ENCODE results near the gene TOMT. TPM values are rescaled to one million over a fixed set of nuclear protein-coding genes. Genes with fewer than 3 reads are reported as not detected.
"Not testable (repeated sequence)": the region's sequence is repeated elsewhere in the genome, so short reads cannot be mapped to it uniquely, and the experiment has no call there.

Gene TOMT
- total RNA-seq, 1 experiment from 2014 or later: 0.26 TPM

GRCh38 chr11:72123117-72123653 lies 17.5 kb downstream of the TOMT start:
- no peaks in the 10 kb centered on the region for H3K9me2 ChIP-seq (replicated peaks; ENCODE audit: insufficient read depth, low read length)

GRCh38 chr11:72124046-72124445 lies 18.3 kb downstream of the TOMT start:
- H3K4me1 ChIP-seq (ENCODE audit: low read length): no peaks in the 10 kb centered on the region
- H4K20me1 ChIP-seq (ENCODE audit: insufficient read depth, low read depth, low read length): no peaks in the 10 kb centered on the region
- no peak overlapping the region for H2AFZ ChIP-seq (ENCODE audit: low read length)
- DNase-seq: no peak
- H3K9me2 ChIP-seq (replicated peaks; ENCODE audit: insufficient read depth, low read length): no peaks in the 10 kb centered on the region
- H3K4me2 ChIP-seq (ENCODE audit: low read depth, low read length, poor library complexity, severe bottlenecking): no peak overlapping the region
- H3K27ac ChIP-seq (ENCODE audit: low read length): no peak overlapping the region
- no peaks in the 10 kb centered on the region for H3K27me3 ChIP-seq (ENCODE audit: low read length)
- no peak overlapping the region for H3K9ac ChIP-seq (ENCODE audit: low read length)
- no peaks in the 10 kb centered on the region for H3K36me3 ChIP-seq (ENCODE audit: insufficient read depth, low read length)
- no peaks in the 10 kb centered on the region for H3K9me3 ChIP-seq (ENCODE audit: low read length)
- H3K79me2 ChIP-seq (ENCODE audit: low read length): no peaks in the 10 kb centered on the region
- H3K4me3 ChIP-seq (ENCODE audit: low read length): no peak overlapping the region

More at GRCh38 chr11:72123117-72123653, 17.5 kb downstream of the TOMT start:
- H3K4me2 ChIP-seq (ENCODE audit: low read depth, low read length, poor library complexity, severe bottlenecking): no peak overlapping the region
- no peaks in the 10 kb centered on the region for H3K27me3 ChIP-seq (ENCODE audit: low read length)
- H3K9me3 ChIP-seq (ENCODE audit: low read length): no peaks in the 10 kb centered on the region
- H3K79me2 ChIP-seq (ENCODE audit: low read length): no peaks in the 10 kb centered on the region
- no peak overlapping the region for H3K27ac ChIP-seq (ENCODE audit: low read length)
- no peak overlapping the region for H3K9ac ChIP-seq (ENCODE audit: low read length)
- H3K4me3 ChIP-seq (ENCODE audit: low read length): no peak overlapping the region
- no peak overlapping the region for H2AFZ ChIP-seq (ENCODE audit: low read length)
- DNase-seq: no peak
- H3K36me3 ChIP-seq (ENCODE audit: insufficient read depth, low read length): no peaks in the 10 kb centered on the region
- no peaks in the 10 kb centered on the region for H3K4me1 ChIP-seq (ENCODE audit: low read length)
- H4K20me1 ChIP-seq (ENCODE audit: insufficient read depth, low read depth, low read length): no peaks in the 10 kb centered on the region

- Histone ChIP-seq H3K4me3 (ENCODE audit: low read length) (no peak overlapping the region), H3K9me2 (replicated peaks; ENCODE audit: insufficient read depth, low read length) (no peaks in the 10 kb centered on the region), H3K27ac (ENCODE audit: low read length) (no peak overlapping the region), H3K4me1 (ENCODE audit: low read length) (no peaks in the 10 kb centered on the region), H3K9me3 (ENCODE audit: low read length) (no peaks in the 10 kb centered on the region), H3K36me3 (ENCODE audit: insufficient read depth, low read length) (no peaks in the 10 kb centered on the region), H3K4me2 (ENCODE audit: low read depth, low read length, poor library complexity, severe bottlenecking) (no peak overlapping the region), H3K27me3 (ENCODE audit: low read length) (no peaks in the 10 kb centered on the region), H4K20me1 (ENCODE audit: insufficient read depth, low read depth, low read length) (no peaks in the 10 kb centered on the region), H2AFZ (ENCODE audit: low read length) (no peak overlapping the region), H3K9ac (ENCODE audit: low read length) (no peak overlapping the region), H3K79me2 (ENCODE audit: low read length) (no peaks in the 10 kb centered on the region)
- DNase-seq: no peak
Observed at GRCh38 chr11:72125956-72126355, 20.2 kb downstream of the TOMT start.

GRCh38 chr11:72127923-72128322 lies 22.2 kb downstream of the TOMT start:
- DNase-seq: no peak
- Histone ChIP-seq H3K27ac (ENCODE audit: low read length) (no peak overlapping the region), H3K4me1 (ENCODE audit: low read length) (no peaks in the 10 kb centered on the region), H3K4me2 (ENCODE audit: low read depth, low read length, poor library complexity, severe bottlenecking) (no peak overlapping the region), H3K9me2 (replicated peaks; ENCODE audit: insufficient read depth, low read length) (no peaks in the 10 kb centered on the region), H3K36me3 (ENCODE audit: insufficient read depth, low read length) (no peaks in the 10 kb centered on the region), H3K9me3 (ENCODE audit: low read length) (no peaks in the 10 kb centered on the region), H3K27me3 (ENCODE audit: low read length) (no peaks in the 10 kb centered on the region), H3K9ac (ENCODE audit: low read length) (no peak overlapping the region), H3K4me3 (ENCODE audit: low read length) (no peak overlapping the region), H3K79me2 (ENCODE audit: low read length) (no peaks in the 10 kb centered on the region), H2AFZ (ENCODE audit: low read length) (no peak overlapping the region), H4K20me1 (ENCODE audit: insufficient read depth, low read depth, low read length) (no peaks in the 10 kb centered on the region)

GRCh38 chr11:72129381-72129780 lies 23.7 kb downstream of the TOMT start:
- DNase-seq: no peak
- H3K4me3 ChIP-seq (ENCODE audit: low read length): no peak overlapping the region
- H3K9me2 ChIP-seq (replicated peaks; ENCODE audit: insufficient read depth, low read length): no peaks in the 10 kb centered on the region
- H3K79me2 ChIP-seq (ENCODE audit: low read length): no peaks in the 10 kb centered on the region
- no peak overlapping the region for H3K4me2 ChIP-seq (ENCODE audit: low read depth, low read length, poor library complexity, severe bottlenecking)
- no peaks in the 10 kb centered on the region for H3K36me3 ChIP-seq (ENCODE audit: insufficient read depth, low read length)
- H3K9ac ChIP-seq (ENCODE audit: low read length): no peak overlapping the region
- H2AFZ ChIP-seq (ENCODE audit: low read length): no peak overlapping the region
- no peaks in the 10 kb centered on the region for H3K4me1 ChIP-seq (ENCODE audit: low read length)
- H3K27me3 ChIP-seq (ENCODE audit: low read length): no peaks in the 10 kb centered on the region
- H3K27ac ChIP-seq (ENCODE audit: low read length): no peak overlapping the region
- no peaks in the 10 kb centered on the region for H4K20me1 ChIP-seq (ENCODE audit: insufficient read depth, low read depth, low read length)
- no peaks in the 10 kb centered on the region for H3K9me3 ChIP-seq (ENCODE audit: low read length)

- no peaks in the 10 kb centered on the region for H3K27me3 ChIP-seq (ENCODE audit: low read length)
- H3K4me3 ChIP-seq (ENCODE audit: low read length): no peak overlapping the region
- no peak for DNase-seq
- H3K4me2 ChIP-seq (ENCODE audit: low read depth, low read length, poor library complexity, severe bottlenecking): no peak overlapping the region
- no peak overlapping the region for H3K27ac ChIP-seq (ENCODE audit: low read length)
- H2AFZ ChIP-seq (ENCODE audit: low read length): no peak overlapping the region
- no peaks in the 10 kb centered on the region for H3K9me3 ChIP-seq (ENCODE audit: low read length)
- no peaks in the 10 kb centered on the region for H3K9me2 ChIP-seq (replicated peaks; ENCODE audit: insufficient read depth, low read length)
- H3K79me2 ChIP-seq (ENCODE audit: low read length): no peaks in the 10 kb centered on the region
- no peaks in the 10 kb centered on the region for H3K4me1 ChIP-seq (ENCODE audit: low read length)
- no peak overlapping the region for H3K9ac ChIP-seq (ENCODE audit: low read length)
- no peaks in the 10 kb centered on the region for H4K20me1 ChIP-seq (ENCODE audit: insufficient read depth, low read depth, low read length)
- no peaks in the 10 kb centered on the region for H3K36me3 ChIP-seq (ENCODE audit: insufficient read depth, low read length)
Observed at GRCh38 chr11:72132646-72133045, 26.9 kb downstream of the TOMT start.

GRCh38 chr11:72135473-72135872 lies 29.7 kb downstream of the TOMT start, which contains the start of gene FOLR3:
Gene FOLR3 (plus strand): TSS chr11:72135725. CDS start chr11:72135953, 228 bp downstream.
- H3K36me3 ChIP-seq (ENCODE audit: insufficient read depth, low read length); H2AFZ ChIP-seq (ENCODE audit: low read length); H3K4me1 ChIP-seq (ENCODE audit: low read length); H3K4me3 ChIP-seq (ENCODE audit: low read length); H3K4me2 ChIP-seq (ENCODE audit: low read depth, low read length, poor library complexity, severe bottlenecking); H3K9me3 ChIP-seq (ENCODE audit: low read length); H3K27me3 ChIP-seq (ENCODE audit: low read length); H3K79me2 ChIP-seq (ENCODE audit: low read length); H3K9me2 ChIP-seq (replicated peaks; ENCODE audit: insufficient read depth, low read length); H3K27ac ChIP-seq (ENCODE audit: low read length); H4K20me1 ChIP-seq (ENCODE audit: insufficient read depth, low read depth, low read length); DNase-seq; H3K9ac ChIP-seq (ENCODE audit: low read length): not testable (repeated sequence)

- no peaks in the 10 kb centered on the region for H4K20me1 ChIP-seq (ENCODE audit: insufficient read depth, low read depth, low read length)
- H3K27me3 ChIP-seq (ENCODE audit: low read length): no peaks in the 10 kb centered on the region
- no peaks in the 10 kb centered on the region for H3K79me2 ChIP-seq (ENCODE audit: low read length)
- no peaks in the 10 kb centered on the region for H3K9me3 ChIP-seq (ENCODE audit: low read length)
- H3K9ac ChIP-seq (ENCODE audit: low read length): no peak overlapping the region
- no peak overlapping the region for H3K27ac ChIP-seq (ENCODE audit: low read length)
- no peak for DNase-seq
- no peaks in the 10 kb centered on the region for H3K9me2 ChIP-seq (replicated peaks; ENCODE audit: insufficient read depth, low read length)
- no peak overlapping the region for H3K4me3 ChIP-seq (ENCODE audit: low read length)
- H2AFZ ChIP-seq (ENCODE audit: low read length): no peak overlapping the region
- H3K36me3 ChIP-seq (ENCODE audit: insufficient read depth, low read length): no peaks in the 10 kb centered on the region
- no peaks in the 10 kb centered on the region for H3K4me1 ChIP-seq (ENCODE audit: low read length)
- H3K4me2 ChIP-seq (ENCODE audit: low read depth, low read length, poor library complexity, severe bottlenecking): no peak overlapping the region
Observed at GRCh38 chr11:72135891-72136683, 30.4 kb downstream of the TOMT start.
